Prostate gland (tissue), 2 donors: ENCODE data around the gene APOBR. TPM values are rescaled to one million over a fixed set of nuclear protein-coding genes. Genes with fewer than 3 reads are reported as not detected.
"Not testable (repeated sequence)": the region's sequence is repeated elsewhere in the genome, so short reads cannot be mapped to it uniquely, and the experiment has no call there.

Experiments
- DNase-seq: peaks from one replicate; pipeline ENCODE4 v3.0.0-alpha.2; 2019; ENCODE audit warnings: low spot score
- H3K27ac ChIP-seq, 2 donors: fragments of 200-600 bp; sonication (generic); 2 replicates each; pipeline ENCODE4 v1.5.1; 2017 to 2019
- H3K27me3 ChIP-seq: fragments of 200-600 bp; sonication (generic); replicated peaks from 2 replicates; pipeline ENCODE4 v1.5.1; 2019; ENCODE audit not compliant: insufficient read depth
- H3K36me3 ChIP-seq, 2 donors: fragments of 200-600 bp; sonication (generic); 1 replicate in 1 of 2; 2 replicates in 1 of 2; pipeline versions ENCODE4 v1.5.1 to v1.8.1; 2017 to 2019
- H3K4me1 ChIP-seq: fragments of 200-600 bp; sonication (generic); replicated peaks from 2 replicates; pipeline ENCODE4 v1.5.1; 2019
- H3K4me3 ChIP-seq, 2 donors: fragments of 200-600 bp; sonication (generic); 2 replicates each; pipeline ENCODE4 v1.5.1; 2017 to 2019
- H3K9me3 ChIP-seq: fragments of 200-600 bp; sonication (generic); 2 replicates; pipeline ENCODE4 v1.5.1; 2017
- CTCF ChIP-seq, 4 experiments: fragments of 200-600 bp in 2 of 4; fragments of 450-650 bp in 2 of 4; sonication (generic) in 2 of 4; IDR thresholded peaks; 1 replicate in 3 of 4; 2 replicates in 1 of 4; pipeline ENCODE4 v1.5.1; 2016 to 2019; ENCODE audit warnings: antibody characterized with exemption in 4 of 4, mild to moderate bottlenecking in 2 of 4, moderate library complexity in 2 of 4
- POLR2A ChIP-seq: fragments of 450-650 bp; IDR thresholded peaks from one replicate; pipeline ENCODE4 v1.6.1; 2016; ENCODE audit warnings: antibody characterized with exemption, mild to moderate bottlenecking
- POLR2AphosphoS5 ChIP-seq: sonication (generic); formaldehyde crosslinking; IDR thresholded peaks from one replicate; pipeline ENCODE4 v1.6.1; 2017; ENCODE audit warnings: antibody characterized with exemption
- WGBS: methylation state at CpG from one replicate; pipeline ENCODE4 v1.1.5; 2018; 5-methylcytosine and 5-hydroxymethylcytosine counted together
- intact Hi-C: fragments of 100-400 bp; cut with DNase I; formaldehyde crosslinking; loops from one replicate; pipeline ENCODE4 v1.14.2; 2022
- total RNA-seq, 2 donors: library from RNA; depleted of rRNA; stranded (reverse); fragments of >200 nt; gene quantifications; one replicate each; pipeline ENCODE4 v1.1.0, GENCODE V29; 2016

Gene APOBR
- 1 to 10 TPM; 1.3 to 3.4 TPM for total RNA-seq

- H3K4me3 ChIP-seq, result no peak within 1 kb of the TSS
- 81% methylated on average over 12 of the region's 12 CpGs for WGBS
- H3K4me1 ChIP-seq, result no peaks in the 10 kb centered on the region
- no peaks in the 10 kb centered on the region for H3K36me3 ChIP-seq
- no peaks in the 10 kb centered on the region for H3K27me3 ChIP-seq
- intact Hi-C loops, result loop anchor here (5.0 to 10.0 kb wide), 3 partner anchors 43 to 121 kb away; partner anchors contain the start of genes NUPR1, SGF29 and SULT1A1
- H3K9me3 ChIP-seq, result no peaks in the 10 kb centered on the region
- DNase-seq, result no peak
- H3K27ac ChIP-seq, result no peak within 1 kb of the TSS
- TF ChIP-seq POLR2A (no peak), CTCF (IDR thresholded peaks at IDR 0.05) (no peak), POLR2AphosphoS5 (no peak)
These were observed at the start of gene APOBR for GRCh38 chr16:28494121-28494851. Gene APOBR (plus strand): TSS chr16:28494643. CDS start chr16:28494682, 39 bp downstream.

GRCh38 chr16:28446388-28446787 lies 48.1 kb upstream of the APOBR start:
- H3K27me3 ChIP-seq, H3K36me3 ChIP-seq, H3K4me1 ChIP-seq, H3K9me3 ChIP-seq, H3K4me3 ChIP-seq, H3K27ac ChIP-seq, intact Hi-C loops, DNase-seq: not testable (repeated sequence)
- WGBS, result no CpG with 5 or more reads among the region's 4 CpGs

- H3K27ac ChIP-seq, H3K36me3 ChIP-seq, intact Hi-C loops, H3K4me3 ChIP-seq, H3K9me3 ChIP-seq, DNase-seq, H3K4me1 ChIP-seq, H3K27me3 ChIP-seq: not testable (repeated sequence)
- no CpG with 5 or more reads among the region's 6 CpGs for WGBS
These were observed 47.4 kb upstream of the APOBR start for GRCh38 chr16:28447081-28447480.

DNA sequence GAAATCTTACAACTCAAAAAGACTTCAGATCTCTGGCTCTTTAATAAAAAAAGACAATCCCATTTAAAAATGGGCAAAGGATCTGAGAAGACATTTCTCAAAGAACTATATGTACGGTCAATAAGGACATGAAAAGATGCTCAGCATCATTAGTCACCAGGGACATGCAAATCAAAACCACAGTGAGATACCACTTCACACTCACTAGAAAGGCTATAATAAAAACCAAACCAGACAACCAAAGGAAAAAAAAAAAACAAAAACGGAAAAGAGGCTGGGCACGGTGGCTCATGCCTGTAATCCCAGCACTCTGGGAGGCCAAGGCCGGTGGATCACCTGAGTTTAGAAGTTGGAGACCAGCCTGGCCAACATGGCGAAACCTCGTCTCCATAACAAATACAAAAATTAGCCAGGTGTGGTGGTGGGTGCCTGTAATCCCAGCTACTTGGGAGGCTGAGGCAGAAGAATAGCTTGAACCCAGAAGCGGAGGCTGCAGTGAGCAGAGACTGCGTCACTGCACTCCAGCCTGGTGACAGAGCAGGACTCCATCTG lies 20.7 kb upstream of the APOBR start:
- Histone ChIP-seq H3K36me3 (peaks cover 0 to 5% of the 10 kb centered on the region in 2 donors), H3K4me1 (no peaks in the 10 kb centered on the region), H3K27ac (no peak overlapping the region), H3K9me3 (no peaks in the 10 kb centered on the region), H3K4me3 (no peak overlapping the region), H3K27me3 (no peaks in the 10 kb centered on the region)
- TF ChIP-seq POLR2AphosphoS5, result no peak
- TF ChIP-seq CTCF (IDR thresholded peaks at IDR 0.05), result no peak
- no peak for TF ChIP-seq POLR2A
- no peak for DNase-seq
- intact Hi-C loops, result no loop called here
- 90% methylated on average over 8 of the region's 8 CpGs for WGBS

DNA sequence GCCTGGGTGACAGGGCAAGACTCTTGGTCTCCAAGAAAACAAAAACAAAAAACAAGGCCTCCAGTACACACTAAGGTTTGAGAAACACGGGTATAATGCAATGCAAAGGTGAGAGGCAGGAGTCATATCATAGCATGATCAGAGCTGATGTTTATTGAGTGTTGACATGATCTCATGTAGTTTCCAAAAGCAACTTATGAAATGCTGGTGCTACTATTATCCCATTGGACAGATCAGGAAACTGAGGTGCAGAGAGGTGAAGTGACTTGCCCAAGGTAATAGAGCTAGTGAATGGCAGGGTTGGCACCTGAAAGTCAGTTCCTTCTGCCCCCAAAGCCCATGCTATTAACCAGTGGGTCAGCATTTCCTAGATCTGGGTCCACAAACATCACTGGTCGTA lies 19.2 kb upstream of the APOBR start:
- Histone ChIP-seq H3K4me1 (no peaks in the 10 kb centered on the region), H3K27me3 (no peaks in the 10 kb centered on the region), H3K9me3 (no peaks in the 10 kb centered on the region), H3K27ac (no peak overlapping the region), H3K36me3 (peaks cover 0 to 5% of the 10 kb centered on the region in 2 donors), H3K4me3 (no peak overlapping the region)
- WGBS, result 95% methylated on average over 2 of the region's 2 CpGs
- DNase-seq, result no peak
- TF ChIP-seq POLR2AphosphoS5 (no peak), POLR2A (no peak), CTCF (IDR thresholded peaks at IDR 0.05) (no peak)
- intact Hi-C loops, result no loop called here
